CD4-positive, alpha-beta T cell treated with Interleukin-6 at 100 ng/mL for 8 hours (primary cell): Measurements from ENCODE around the gene LTA.

Experiments
- DNase-seq: peaks from one replicate; pipeline ENCODE4 v3.0.0-alpha.2; 2020; ENCODE audit warnings: mixed read lengths, low spot score

The LTA gene

DNA sequence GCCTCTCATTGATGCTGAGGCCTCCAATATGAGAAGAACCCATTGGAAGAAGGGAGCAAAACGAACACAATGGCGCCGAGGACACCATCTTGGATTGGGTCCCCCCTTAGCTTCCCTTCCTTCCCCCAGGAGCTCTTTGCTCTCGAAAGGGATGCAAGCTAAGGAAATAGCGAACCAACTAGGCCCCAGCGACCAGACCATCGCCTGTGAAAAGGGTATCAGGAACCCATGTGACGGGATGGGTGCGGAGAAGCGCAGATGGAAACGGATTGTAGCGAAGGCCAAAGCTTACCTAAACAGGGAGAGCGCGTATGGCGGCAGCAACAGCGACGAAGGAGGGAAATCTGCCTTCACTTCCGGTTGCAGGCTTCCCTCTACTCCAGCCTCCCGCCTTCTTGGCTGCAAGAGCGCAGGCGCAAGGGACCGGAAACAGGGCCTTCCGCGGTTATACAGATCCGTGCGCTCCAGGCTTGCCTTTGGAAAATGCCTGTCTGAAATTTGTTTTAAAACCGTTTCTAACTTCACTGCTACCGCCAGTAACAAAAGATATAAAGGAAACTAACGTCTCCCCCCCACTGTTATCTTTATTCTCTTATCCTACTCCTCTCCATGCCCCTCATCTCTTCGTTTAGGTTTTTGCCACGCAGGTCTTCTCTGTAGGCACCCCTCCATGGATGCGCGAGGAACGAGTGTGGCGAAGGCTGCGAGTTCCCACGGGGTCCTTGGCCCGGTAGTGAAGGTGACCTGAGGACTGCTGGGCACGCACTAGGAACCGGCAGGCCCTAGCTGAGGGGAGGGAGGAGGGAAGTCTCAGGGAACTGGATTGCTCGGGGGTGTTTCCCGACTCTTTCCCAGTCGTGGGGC lies 30.2 kb upstream of the LTA start, which contains the start of gene DDX39B:
Gene DDX39B, minus strand, starts transcription at position 346 of the 864 bp plus-strand sequence. CDS start 1,471 bp downstream, outside the sequence.
- DNase-seq: peak; percentile 96

DNA sequence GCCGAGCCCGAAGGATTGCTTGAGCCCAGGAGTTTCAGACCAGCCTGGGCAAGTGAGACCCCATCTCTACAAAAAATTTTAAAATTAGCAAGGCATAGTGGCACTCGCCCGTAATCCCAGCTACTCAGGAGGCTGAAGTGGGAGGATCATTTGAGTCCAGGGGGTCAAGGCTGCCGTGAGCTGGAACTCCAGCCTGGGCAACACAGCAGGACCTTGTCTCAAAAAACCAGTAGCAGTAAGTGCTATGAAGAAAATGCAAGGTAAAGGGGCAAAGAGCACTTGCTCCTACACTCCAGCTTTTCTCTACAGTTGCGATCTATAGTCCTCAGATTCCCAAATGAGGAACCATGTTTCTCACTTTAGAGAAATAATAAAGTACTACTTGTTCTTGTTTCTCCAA lies 28.4 kb upstream of the LTA start:
- no peak for DNase-seq

DNA sequence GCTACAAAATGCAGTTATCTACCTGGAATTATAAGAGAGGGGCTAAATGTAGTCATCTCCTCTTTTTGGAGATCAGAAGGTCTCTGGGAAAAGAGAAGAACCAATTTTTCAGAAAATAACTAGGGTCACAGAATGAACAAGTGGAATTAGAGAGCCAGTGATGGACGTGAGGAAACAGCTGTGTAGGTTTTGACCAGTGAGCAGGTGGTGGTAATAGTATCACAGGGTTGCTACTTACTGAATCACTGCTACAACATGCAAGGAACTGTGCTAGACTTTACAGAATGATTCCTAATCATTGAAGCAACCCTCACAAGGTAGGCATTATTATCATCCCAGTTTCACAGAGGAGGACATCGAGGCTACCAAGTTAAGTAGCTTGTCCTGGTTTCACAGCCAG lies 27.4 kb upstream of the LTA start:
- DNase-seq: no peak

DNA sequence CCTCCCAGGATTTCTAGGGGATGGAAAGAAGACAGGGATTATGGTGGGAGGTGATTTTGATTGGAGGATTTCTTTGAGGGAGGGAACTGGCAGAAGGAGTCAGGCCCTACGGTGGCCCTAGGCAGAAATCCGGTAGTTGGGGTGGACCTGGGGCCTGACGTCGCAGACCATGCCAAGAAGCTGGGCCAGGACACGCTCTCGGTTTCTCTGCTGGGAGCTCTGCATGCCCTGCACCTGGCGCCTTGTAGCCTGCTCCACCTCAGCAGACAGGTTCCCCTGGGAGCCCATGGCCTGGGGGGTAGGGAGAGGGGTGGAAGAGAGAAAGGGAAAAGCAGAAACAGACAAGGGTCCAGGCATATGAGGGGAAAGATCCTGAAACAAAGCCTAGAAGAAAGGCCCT lies 26.8 kb upstream of the LTA start:
- no peak for DNase-seq

DNA sequence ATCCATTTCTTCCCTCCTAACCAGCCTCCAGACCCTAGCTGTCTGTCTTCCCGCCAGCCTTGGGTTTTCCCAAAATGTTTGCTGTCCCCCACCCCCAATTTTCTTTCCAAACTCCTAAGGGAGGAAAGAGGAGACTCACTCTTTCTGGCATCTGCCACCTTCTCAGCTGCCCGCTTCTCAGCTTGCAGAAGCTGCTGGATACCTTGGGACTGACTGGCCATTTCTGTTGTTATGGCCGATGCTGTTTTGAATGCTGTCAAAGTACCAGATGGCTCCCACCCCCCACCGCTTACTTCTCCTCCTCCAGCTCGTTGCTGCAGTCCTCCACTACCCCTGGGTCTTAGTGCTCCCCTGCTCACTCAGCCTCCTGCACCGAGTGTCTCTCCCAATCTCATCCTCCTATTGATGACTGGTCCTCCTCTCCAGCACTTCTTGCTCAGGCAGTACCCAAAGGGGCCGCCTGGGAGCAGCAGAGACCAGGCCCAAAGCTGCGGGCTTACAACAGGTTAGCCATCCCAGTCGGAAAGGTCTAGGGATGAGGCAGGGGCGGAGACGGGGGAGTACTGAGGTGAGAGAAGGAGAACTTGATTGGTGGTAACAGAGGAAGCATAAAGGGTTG lies 25.6 kb upstream of the LTA start, which contains the start of gene ATP6V1G2:
Gene ATP6V1G2, minus strand, starts transcription at position 270 of the 619 bp plus-strand sequence. Its CDS starts 49 bp downstream, at position 221.
- peak; percentile 82 for DNase-seq

DNA sequence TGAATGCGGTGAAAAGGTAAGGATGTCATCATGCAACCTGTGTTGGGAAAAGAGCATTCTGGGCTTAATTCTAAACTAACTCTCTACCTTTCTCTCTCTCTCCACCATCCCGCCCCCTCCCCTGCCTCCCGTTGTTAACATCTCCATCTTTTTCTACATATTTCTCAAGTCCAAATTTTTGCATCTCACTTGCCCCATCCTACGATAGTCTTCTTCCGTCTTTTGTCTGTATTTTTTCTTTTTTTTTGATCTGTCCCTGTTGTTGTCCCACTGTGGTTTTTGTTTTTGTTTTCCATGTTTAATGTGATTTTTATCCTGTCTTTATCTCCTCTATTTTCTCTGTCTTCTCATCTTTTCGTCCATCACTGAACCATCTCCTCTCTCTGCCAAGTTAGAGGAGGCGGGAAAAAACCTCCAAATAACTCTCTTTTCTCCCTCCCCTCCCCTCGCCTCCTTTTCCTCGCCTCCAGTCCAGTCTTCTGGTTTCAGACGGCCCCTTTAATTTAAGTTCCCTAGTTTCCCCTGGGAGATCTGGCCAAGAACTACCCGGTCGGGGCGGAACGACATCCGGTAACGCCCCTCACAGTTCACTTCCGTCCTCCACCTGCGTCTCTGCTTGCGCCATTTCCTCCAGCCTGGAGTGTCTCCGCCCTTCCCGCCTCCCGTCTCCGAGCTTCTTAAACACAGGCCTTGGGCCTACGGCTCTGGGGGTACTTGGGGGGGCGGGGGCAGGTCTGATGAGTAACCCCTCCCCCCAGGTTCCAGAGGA lies 24.9 kb upstream of the LTA start, which contains the start of gene NFKBIL1:
Gene NFKBIL1, plus strand, starts transcription at position 651 of the 769 bp plus-strand sequence. Its CDS starts 87 bp downstream, at position 738.
- DNase-seq: peak; percentile 90

DNA sequence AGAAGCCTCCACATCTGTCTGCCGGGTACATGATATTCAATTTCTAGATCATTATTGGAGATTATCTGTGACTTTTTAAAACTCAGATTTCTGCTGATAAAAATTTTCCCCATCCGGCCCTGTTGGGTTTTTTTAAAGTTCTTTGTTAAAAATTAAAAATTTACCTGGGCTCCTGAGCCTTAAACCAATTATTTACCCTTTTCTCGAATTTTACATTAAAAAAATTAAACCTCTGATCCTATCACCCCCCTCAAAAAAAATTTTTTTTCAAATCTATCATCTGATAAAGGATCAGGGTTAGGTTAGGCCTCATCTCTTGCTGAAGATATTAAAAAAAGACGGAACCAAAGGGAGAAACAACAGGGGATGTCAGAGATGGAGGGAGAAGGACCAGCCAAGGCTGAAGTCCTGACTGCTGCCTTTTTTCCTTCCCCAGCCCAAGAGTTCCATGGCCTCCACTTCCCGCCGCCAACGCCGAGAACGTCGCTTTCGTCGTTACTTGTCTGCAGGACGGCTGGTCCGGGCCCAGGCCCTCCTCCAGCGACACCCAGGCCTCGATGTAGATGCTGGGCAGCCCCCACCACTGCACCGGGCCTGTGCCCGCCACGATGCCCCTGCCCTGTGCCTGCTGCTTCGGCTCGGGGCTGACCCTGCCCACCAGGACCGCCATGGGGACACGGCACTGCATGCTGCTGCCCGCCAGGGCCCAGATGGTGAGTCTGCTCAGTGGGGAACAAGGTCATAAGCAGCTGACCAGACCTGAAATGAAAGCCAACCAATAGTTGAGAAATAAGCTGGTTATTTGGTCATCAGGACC lies 24.2 kb upstream of the LTA start:
- no peak for DNase-seq

DNA sequence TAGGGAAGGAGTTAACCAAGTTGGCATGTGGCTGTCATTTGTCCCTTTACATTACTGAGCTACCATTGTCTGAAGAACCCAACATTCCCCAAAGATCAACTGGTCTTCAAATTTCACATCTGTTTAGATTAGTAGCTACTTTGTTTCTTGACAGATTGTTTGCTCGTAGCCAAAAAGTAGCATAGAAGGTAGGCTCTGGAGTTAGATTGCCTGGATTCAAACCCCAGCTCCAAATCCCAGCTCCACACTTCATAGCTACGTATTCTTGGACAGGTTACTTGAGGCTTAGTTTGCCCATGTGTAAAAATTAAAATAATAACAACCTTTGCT lies 23.6 kb upstream of the LTA start:
- no peak for DNase-seq

DNA sequence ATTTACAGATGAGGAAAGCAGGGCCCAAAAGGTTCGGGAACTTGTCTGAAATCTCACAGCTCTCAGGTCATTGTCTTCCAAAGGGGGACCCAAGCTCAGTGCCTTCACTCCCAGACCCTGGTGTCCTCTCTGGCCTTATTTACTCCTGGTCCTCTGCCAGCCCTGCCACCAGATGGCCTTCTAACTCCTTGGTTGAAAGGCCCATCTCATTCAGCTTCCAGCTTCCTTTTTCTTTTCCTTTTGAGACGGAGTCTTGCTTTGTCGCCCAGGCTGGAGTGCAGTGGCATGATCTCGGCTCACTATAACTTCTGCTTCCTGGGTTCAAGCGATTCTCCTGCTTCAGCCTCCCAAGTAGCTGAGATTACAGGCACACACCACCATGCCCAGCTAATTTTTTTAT lies 20.7 kb upstream of the LTA start:
- DNase-seq: peak; percentile 82

DNA sequence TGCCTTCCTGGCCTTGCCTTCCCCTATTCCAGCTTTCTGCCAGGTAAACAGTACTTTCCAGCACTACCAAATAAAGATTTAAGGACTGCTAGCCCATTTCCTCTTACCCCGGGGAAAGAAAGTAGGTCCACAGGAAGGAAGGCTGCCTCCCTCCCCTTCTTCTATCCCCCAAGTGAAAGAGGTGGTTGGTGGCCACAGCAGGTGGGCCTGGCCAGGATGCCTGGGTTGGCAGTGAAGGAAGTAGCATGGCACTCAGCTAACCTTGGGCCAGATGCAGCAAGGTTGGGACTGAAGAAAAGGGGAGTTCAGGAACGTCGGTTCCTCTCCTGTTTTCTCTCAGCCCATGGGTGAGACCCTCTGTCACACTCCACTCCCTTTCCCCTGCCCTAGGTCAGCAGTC lies 15.8 kb upstream of the LTA start:
- DNase-seq: no peak

DNA sequence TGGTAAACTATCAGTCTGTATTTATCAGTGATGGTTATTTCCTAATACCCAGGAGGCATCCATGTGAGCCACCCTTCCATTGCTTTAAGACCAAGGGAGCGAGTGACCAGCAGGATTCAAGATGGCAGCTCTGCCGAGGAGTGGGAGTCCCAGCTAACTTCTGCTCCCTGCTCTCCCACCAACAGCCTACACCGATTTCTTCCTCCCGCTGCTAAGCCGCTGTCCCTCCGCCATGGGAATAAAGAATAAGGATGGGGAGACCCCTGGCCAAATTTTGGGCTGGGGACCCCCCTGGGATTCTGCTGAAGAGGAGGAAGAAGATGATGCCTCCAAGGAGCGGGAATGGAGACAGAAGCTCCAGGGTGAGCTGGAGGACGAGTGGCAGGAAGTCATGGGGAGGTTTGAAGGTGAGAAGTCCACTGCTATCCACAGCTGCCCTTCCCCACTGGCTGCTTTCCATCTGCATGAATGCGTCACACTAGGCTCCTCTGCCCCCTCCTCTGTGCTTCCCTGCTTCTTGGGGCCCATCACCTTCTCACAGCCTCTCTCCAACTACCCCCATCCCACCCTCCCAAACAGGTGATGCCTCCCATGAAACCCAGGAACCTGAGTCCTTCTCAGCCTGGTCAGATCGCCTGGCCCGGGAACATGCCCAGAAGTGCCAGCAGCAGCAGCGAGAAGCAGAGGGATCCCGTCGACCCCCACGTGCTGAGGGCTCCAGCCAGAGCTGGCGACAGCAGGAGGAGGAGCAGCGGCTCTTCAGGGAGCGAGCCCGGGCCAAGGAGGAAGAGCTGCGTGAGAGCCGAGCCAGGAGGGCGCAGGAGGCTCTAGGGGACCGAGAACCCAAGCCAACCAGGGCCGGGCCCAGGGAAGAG lies 14.4 kb upstream of the LTA start:
- DNase-seq: no peak

DNA sequence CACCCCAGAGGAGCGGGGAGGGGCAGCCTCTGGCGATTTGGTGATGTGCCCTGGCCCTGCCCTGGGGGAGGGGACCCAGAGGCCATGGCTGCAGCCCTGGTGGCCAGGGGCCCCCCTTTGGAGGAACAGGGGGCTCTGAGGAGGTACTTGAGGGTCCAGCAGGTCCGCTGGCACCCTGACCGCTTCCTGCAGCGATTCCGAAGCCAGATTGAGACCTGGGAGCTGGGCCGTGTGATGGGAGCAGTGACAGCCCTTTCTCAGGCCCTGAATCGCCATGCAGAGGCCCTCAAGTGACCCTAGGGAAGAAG lies 13.8 kb upstream of the LTA start:
- DNase-seq: no peak

DNA sequence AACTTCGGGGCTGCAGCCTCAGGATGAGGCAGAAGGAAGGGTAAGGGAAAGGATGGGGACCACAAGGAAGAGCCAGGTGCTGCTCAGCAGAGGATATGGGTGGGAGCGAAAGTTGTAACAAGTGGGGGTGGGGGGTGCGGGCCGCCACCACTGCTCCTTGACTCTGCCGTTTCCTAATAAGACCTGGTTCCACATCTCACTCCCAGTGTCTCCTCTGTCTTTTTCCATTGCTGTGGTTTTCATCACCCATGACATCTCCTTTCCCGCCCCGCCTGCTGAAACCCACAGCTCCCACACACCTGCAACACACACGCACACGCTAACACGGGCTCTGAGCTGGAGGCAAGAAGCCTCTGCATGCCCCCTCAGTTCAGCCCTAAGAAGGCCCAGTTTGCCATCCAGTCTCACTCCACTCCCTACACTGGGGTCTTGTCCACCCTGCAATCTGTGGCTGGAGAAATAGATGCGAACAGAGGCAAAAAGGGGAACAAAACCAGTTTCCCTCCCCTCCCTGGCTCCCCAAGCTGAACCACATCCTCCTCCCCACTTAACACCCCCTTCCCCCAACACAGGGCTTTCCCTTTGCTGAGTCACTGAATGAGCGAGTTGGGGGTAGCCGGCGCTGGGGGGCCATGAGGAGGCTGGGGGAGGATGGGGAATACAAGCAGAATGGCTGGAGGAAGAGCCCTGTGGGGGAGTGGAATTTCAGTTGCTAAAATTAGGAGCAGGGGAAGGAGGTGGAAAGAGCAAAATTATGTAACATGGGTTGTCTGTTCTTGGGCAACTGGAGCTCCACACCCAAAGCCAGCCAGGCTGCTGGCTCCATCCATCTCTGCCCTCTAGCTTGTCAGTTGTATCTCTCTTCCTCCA lies 13.2 kb upstream of the LTA start:
- peak; percentile 70 for DNase-seq

DNA sequence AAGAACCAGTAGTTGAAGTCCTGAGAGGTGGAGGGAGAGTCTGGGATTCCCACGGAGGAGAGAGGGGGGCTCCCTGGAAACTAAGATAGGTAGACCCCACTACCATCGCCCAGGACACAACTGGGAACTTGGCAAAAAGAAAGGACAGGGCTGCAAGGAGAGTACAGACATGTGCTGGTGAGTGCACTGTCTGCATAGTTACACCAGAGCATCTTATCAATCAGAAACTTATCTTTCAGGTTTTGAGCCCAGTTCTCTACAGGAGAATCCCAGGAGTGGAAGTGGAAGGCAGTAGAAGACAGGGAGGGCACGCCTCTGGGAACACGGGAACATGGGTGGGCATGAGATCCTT lies 12.5 kb upstream of the LTA start:
- no peak for DNase-seq

DNA sequence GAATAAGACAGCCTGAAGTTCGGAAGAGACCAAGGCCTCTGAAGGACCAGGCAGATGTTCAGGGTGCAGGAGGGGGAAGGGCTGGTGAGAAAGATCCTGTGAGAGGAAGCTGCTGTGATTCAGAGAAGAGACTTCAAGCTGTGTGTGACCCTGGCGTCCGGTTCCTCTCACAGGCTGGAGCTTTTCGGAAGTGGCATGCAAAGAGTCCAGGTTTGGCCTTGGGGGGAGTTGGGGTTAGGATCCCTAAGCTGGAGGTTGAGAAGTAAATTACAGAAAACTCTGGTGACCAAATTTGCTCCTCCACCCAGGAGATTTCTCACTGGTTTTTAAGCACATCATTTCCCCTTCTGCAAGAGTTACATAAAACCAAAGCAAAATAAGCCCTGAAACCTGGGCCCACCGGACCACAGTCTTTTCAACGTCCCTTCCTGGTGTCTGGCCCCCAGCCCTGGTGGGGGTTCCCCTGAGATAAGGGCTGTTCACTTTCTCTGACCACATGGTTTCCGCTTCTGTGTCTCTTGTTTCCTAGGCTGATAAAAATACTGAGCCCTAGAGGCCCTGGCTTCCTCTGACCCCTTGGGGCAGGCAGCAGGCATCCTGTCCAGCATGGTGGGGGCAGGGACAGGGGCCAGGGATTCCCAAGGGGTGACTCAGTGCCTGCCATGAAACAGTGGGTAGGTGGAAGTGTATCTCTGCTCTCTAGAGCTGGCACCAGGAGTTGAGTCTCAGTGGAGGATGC lies 12.0 kb upstream of the LTA start:
- DNase-seq: peak; percentile 60

DNA sequence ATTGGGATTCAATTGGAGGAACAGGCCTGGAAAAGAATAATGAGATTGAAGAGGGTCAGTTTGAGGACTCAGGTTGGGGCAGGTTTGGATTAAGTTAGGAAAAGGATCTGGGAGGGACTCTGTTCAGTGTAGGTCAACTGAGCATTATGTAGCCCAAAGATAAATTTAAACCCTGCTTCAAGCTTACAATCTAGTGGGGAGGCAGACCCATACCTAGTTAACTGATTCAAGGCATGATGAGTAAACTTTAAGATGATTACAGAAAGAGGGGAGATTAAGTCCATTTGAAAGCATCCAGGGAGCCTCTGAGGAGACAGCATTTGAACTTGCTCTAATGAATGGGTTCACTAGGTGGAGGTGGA lies 11.4 kb upstream of the LTA start:
- DNase-seq: no peak

DNA sequence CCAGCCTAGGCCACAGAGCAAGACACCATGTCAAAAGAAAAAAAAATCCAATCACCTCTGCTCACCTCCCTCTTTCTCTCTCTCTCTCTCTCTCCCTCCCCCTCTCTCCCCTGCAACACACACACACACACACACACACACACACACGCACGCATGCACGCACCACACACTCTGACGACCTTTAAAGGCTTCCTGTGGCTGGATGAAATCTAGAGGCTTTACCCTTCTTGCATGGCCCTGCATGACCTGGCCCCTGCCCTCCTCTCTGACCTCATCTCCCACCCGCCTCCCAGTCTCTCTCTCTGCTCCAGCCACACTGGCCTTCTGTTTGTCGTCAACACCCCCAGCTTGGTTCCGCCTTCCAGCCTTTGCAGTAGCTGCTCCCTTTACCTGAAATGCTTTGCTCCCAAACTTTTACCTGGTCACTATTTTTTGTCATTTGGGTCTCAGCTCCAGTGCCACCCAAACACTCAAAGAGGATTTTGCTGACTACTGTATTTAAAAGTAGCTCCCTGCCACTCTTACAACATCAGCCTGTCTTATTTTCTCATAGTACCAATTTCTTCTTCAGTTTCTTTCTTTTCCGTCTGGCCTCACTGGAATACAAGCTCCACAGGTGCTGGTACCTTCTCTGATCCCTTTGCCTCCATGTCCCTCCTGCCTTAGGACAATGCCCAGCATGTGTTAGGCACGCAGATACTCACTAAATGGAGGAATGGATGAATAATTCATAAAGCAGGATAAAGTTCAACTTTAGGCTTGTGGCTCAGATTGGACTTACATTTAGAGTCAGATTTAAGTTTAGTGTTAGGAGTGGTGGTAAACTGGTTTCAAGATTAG lies 4.3 kb upstream of the LTA start:
- peak; percentile 41 for DNase-seq

DNA sequence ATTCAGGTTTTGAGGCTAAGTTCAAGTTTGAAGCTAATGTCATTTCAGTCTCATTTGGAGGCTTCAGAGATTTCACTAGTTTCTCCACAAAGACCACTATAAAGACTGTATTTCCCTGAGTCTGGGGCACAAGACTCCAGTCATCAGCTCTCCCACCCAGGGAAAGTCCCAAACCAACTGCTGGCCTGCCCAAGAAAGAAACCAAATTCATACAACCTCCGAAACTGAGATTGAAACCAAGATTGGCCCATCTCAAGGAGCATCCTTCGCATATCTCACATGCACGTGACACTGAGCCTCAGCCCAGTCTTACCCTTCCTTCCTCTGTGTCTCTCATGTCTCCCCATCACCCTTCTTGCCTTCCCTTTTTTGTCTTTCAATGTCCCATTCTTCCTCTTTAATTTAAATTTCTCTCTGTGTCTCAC lies 3.5 kb upstream of the LTA start:
- DNase-seq: peak; percentile 73
